H1 (cell line): Measurements from ENCODE around the gene UBE2D2. TPM values are rescaled to one million over a fixed set of nuclear protein-coding genes. Genes with fewer than 3 reads are reported as not detected.

Source experiments
- ASH2L ChIP-seq: fragments of 200-600, 300-600 bp; sonication (generic); IDR thresholded peaks from one replicate; pipeline ENCODE4 v1.7.1; 2017; ENCODE audit warnings: low read length
- CEBPB ChIP-seq: IDR thresholded peaks from 2 replicates; pipeline ENCODE4 v1.6.1; 2012; ENCODE audit warnings: low read depth, low read length
- E2F6 ChIP-seq: IDR thresholded peaks from 2 replicates; pipeline ENCODE4 v1.6.1; 2012; ENCODE audit warnings: inconsistent platforms
- EGR1 ChIP-seq: IDR thresholded peaks from 2 replicates; pipeline ENCODE4 v1.6.1; 2011; ENCODE audit warnings: low read depth, low read length, borderline replicate concordance
- FOSL1 ChIP-seq: IDR thresholded peaks from 2 replicates; pipeline ENCODE4 v1.6.1; 2011; ENCODE audit warnings: mild to moderate bottlenecking, low read depth, low read length, moderate library complexity; ENCODE audit not compliant: insufficient read depth
- GABPA ChIP-seq: IDR thresholded peaks from 2 replicates; pipeline ENCODE4 v1.6.1; 2011; ENCODE audit warnings: mild to moderate bottlenecking, low read length, moderate library complexity, borderline replicate concordance; ENCODE audit not compliant: insufficient read depth
- HDAC2 ChIP-seq, 2 experiments: fragments of 300-600 bp in 1 of 2; sonication (generic) in 1 of 2; IDR thresholded peaks; 2 replicates each; pipeline ENCODE4 v1.6.1; 2011 to 2012; ENCODE audit warnings: low read depth in 2 of 2, low read length in 2 of 2, mild to moderate bottlenecking in 2 of 2, moderate library complexity in 2 of 2, borderline replicate concordance in 1 of 2, inconsistent platforms in 1 of 2
- NANOG ChIP-seq: IDR thresholded peaks from 2 replicates; pipeline ENCODE4 v1.6.1; 2011; ENCODE audit warnings: low read length, low read depth, mild to moderate bottlenecking, inconsistent platforms; ENCODE audit not compliant: insufficient read depth, poor library complexity, severe bottlenecking
- SIN3A ChIP-seq, 2 experiments: IDR thresholded peaks in 1 of 2; conservative IDR thresholded peaks in 1 of 2; 2 replicates each; pipeline ENCODE4 v1.6.1; 2011 to 2012; ENCODE audit warnings: low read length in 2 of 2, improper control_type of control experiment in 1 of 2, low read depth in 1 of 2, mild to moderate bottlenecking in 1 of 2
- TAF7 ChIP-seq: optimal IDR thresholded peaks from 2 replicates; pipeline ENCODE3; 2011; ENCODE audit warnings: low read depth, mild to moderate bottlenecking, inconsistent platforms, low read length, moderate library complexity, borderline replicate concordance
- TEAD4 ChIP-seq: IDR thresholded peaks from 2 replicates; pipeline ENCODE4 v1.6.1; 2012; ENCODE audit warnings: low read depth, low read length, inconsistent platforms, mixed read lengths
- YY1 ChIP-seq: IDR thresholded peaks from 2 replicates; pipeline ENCODE4 v1.6.1; 2011; ENCODE audit warnings: low read depth, mild to moderate bottlenecking, low read length
- polyA plus RNA-seq, 7 experiments: library from polyadenylated mRNA; depleted of rRNA in 3 of 7; stranded (reverse) in 5 of 7; unstranded in 2 of 7; fragments of >200 nt in 5 of 7; fragments of 200-250 nt in 2 of 7; gene quantifications; 1 replicate in 5 of 7; 2 replicates in 1 of 7; 4 replicates in 1 of 7; pipeline versions ENCODE4 v1.2.1 to v1.2.3, GENCODE V29; 2011 to 2013; ENCODE audit warnings: missing spikeins in 2 of 7, mixed read lengths in 2 of 7
- total RNA-seq: library from RNA; stranded (reverse); fragmentation: NEBNext Ultra II Directional; extraction: Animal tissue kit (Norgen Biotek cat#: 25700); gene quantifications from 2 replicates; pipeline ENCODE4 v1.2.1, GENCODE V29; 2021
- TF ChIP-seq, protein P1 (sequence below): IDR thresholded peaks from 2 replicates; pipeline ENCODE4 v1.6.1; 2012; ENCODE audit warnings: inconsistent platforms

UBE2D2 gene
- total and polyA plus RNA-seq, 2 of the 8 experiments (the other 6 are each of a cell fraction or from before 2014, with no cell fraction given), result 66.9 to 203 TPM

DNA sequence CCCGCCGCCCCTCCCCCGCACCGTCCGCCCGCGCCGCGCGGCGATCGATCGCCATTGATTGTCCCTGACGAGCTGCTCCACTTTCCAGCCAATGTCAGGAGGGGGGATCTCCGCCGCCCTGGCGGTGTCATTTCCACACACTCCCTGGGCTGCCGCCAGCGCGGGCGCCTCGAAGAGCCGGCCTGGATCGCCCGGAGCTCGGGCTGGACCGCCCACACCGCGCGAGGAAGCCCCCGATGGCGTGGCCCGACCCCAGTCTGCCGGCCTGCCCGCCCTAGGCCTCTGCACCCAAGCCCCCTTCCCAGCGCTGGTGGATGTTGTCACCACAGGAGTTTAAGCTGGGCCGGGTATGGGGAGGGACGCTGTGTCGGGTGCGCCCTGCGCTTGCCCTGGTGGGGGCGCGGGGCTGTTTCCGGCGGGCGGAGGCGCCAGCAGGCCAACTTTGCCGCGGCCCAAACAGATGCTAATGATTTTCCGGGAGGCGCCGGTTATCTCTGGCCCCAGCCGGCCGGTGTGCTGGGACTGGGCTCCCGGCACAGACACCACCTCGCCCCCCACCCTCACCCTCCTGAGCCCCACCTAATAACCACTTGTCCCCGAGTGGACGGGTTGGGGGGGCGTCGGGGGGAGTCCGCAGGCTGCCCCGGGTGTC lies 76.4 kb downstream of the UBE2D2 start (continued):
- TF ChIP-seq FOSL1, result no peak
- TF ChIP-seq SIN3A (conservative IDR thresholded peaks at IDR 0.05 in 1 of 2, IDR thresholded peaks at IDR 0.05 in 1 of 2; ENCODE audit: low read depth in 1 of 2, low read length in 2 of 2), result peak; percentile 73 to 75; a peak in 2 of 4 replicates
- peak; percentile 81; the same call in 1 of the 2 replicates for TF ChIP-seq YY1
- TF ChIP-seq, protein P1, sequence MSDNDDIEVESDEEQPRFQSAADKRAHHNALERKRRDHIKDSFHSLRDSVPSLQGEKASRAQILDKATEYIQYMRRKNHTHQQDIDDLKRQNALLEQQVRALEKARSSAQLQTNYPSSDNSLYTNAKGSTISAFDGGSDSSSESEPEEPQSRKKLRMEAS, result peak; percentile 56; the same call in 1 of the 2 replicates
- TF ChIP-seq TAF7, result peak; percentile 11
- TF ChIP-seq E2F6, result peak; percentile 73; the same call in 1 of the 2 replicates
- TF ChIP-seq CEBPB, result no peak
- TF ChIP-seq EGR1, result peak; percentile 85
- peak; percentile 30; the same call in 1 of the 2 replicates for TF ChIP-seq TEAD4
- peak in 1 of 2 experiments; percentile 77; a peak in 2 of 4 replicates for TF ChIP-seq HDAC2 (IDR thresholded peaks at IDR 0.05; ENCODE audit: borderline replicate concordance in 1 of 2, low read depth in 2 of 2, low read length in 2 of 2)
- peak; percentile 79 for TF ChIP-seq GABPA
- peak; percentile 34 for TF ChIP-seq NANOG
- peak; percentile 57 for TF ChIP-seq ASH2L
- TF ChIP-seq, all 59 proteins: peak for 18
